Left renal cortex interstitium (tissue), 4 donors: ENCODE measurements around the gene SNX33. TPM values are rescaled to one million over a fixed set of nuclear protein-coding genes. Genes with fewer than 3 reads are reported as not detected.
"Not testable (repeated sequence)": the region's sequence is repeated elsewhere in the genome, so short reads cannot be mapped to it uniquely, and the experiment has no call there.

ENCODE experiments used
- DNase-seq, 4 donors: peaks; one replicate each; pipeline ENCODE4 v3.0.0-alpha.2; 2013; ENCODE audit warnings: low read depth in 4 of 4, low spot score in 2 of 4, missing footprints in 1 of 4
- polyA plus RNA-seq, 4 donors: library from polyadenylated mRNA; unstranded; fragments of 120-200 nt; gene quantifications; one replicate each; pipeline ENCODE4 v1.2.1, GENCODE V29; 2013; ENCODE audit not compliant: insufficient read length in 4 of 4

SNX33 gene
- polyA plus RNA-seq, 4 donors: 19.4 to 21.9 (median 20.3) TPM

DNA sequence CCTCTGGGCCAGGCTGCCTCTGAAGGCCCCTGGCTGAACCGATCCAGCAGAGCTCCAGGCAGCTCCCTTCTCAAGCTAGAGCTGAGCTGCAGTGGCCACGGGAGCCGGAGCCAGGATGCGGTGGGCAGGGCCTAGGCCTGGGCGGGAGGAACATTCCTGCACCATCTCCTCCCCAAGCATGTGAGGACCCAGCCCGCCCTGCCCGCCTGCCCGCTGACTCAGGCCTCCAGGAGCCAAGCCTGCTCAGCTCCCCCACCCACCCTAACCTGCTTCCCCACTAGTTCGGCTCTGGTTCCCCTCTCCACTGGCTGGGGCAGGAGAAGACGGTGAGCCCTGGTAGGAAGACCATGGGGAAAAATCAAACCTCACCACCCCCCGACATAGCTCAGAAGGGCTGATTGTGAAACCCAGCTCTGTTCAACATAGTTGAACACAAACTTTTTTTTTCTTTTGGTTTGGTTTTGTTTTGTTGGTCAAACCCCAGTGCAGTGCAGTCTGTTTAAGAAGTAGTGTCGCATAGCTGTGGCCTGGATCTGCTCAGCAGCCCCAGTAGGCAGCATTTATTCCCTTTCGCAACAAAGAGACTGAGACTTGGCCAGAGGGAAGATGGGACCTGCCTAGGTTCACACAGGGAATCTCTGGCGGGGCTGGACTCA is 13.5 kb downstream of the SNX33 start:
- DNase-seq: no peak

DNA sequence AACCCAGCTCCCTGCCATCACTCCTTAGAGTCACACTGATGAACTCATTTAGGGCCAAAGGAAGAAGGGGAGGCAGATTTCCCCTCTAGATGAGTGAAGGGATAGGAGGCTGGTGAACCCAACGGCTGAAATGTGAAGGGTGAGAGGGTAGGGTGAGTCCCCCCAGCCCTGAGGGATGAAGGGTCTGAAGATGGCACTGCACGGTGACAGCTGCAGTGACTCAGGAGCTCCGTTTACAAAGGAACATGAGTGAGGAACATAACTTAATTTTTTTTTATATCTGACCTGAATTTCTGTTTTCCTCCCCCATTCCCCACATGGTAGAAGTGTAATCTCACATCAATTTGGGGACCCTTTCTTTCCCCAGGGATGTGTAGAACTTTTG is 14.0 kb downstream of the SNX33 start:
- no peak for DNase-seq

- no peak for DNase-seq
These were observed 15.3 kb downstream of the SNX33 start for GRCh38 chr15:75662823-75663519.

GRCh38 chr15:75663931-75664421 is 16.3 kb downstream of the SNX33 start:
- DNase-seq: no peak

GRCh38 chr15:75666823-75667501 is 19.2 kb downstream of the SNX33 start:
- DNase-seq: no peak

DNA sequence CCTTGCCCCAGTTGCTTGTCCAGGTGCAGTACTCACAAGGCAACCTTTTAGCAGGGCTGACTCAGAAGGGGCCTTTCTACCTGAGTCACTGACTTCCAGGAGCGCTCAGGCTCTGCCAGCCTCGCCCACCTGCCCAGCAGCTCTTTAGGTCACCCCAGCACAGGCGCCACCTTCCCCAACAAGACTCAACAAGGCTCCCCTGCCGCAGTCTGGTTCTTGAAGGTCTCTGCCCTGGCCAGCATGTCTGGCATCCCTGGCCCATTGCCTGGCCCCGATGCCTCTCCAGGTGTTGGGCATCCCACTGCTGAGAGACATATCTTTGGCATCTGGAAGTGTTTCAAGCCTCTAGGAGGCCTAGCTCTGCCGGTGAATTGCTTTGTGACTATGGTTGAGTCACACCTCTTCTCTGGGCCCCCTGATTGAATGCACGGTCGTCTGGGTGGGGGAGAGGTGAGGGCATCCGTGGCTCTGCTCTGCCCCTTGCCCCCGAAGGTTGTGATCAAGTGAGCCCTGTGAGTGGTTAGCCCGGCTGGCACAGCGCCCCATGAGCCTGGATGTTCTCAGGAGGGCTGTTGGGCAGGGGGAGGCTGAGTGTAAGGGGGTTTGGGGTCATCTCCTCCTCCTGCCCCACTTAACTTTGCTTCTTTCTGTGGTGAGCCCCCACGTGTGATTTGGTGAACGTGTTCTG is 21.6 kb downstream of the SNX33 start:
- no peak for DNase-seq

DNA sequence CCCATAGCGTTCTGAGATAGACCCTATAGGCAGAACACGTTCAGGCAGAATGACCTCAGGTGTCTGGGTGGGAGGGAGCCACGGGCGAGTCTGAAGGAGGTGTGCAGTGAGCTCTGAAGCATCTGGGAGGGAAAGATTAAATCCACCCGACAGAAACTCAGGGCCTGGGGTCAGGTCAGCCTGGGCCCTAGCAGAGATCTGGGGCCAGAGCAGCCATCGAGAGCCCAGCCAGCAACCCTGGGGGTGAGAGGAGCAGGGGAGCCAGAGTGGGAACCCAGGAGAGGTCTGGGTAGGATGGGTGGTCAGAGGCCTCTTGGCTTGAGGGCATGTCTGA is 22.1 kb downstream of the SNX33 start:
- DNase-seq: no peak

GRCh38 chr15:75671730-75672602 is 24.3 kb downstream of the SNX33 start:
- no peak for DNase-seq

- DNase-seq: no peak
These were observed 25.1 kb downstream of the SNX33 start for GRCh38 chr15:75672646-75673425.

DNA sequence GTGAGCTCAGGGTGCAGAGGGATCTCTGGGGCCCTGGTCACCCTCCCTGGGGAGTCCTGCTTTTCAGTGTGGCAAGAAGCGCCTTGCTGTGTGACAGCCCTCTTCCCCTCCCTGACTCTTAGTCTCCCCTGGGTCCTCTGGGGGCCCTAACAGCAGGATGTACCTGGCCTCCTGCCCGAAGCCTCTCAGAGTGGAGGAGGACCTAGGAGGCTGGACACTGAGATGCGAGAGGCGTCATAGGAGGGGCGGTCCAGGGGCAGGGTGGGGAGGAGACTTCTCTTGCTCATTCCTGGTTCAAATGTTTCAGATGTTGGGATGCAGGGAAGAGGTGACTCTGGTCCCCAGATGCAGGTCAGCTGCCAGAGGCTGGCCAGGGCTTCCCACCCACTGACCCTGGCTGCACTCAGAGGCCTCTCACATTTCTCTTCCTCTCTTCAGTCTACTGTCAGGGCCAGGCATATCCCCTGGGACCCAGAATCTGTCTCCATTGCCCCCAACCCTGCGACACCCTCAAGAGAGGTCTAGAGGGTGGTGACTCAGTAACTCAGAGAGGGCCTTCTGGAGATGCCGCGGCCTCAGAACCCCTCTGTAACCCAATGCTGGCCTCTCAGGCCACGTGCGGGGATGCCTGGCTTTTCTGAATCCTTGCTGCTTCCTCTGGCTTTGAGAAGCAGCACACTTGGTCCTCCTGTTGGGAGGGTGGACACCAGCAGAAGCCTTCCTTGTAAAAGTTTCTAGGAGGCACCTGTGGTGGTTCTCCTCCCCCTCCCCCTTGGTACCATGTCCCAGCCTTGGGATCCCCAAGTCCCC is 25.9 kb downstream of the SNX33 start:
- DNase-seq: no peak

- DNase-seq: no peak
These were observed 26.7 kb downstream of the SNX33 start for GRCh38 chr15:75674366-75674765.

- DNase-seq: no peak
These were observed 28.1 kb downstream of the SNX33 start for GRCh38 chr15:75675579-75676404.

GRCh38 chr15:75676688-75677464 is 29.2 kb downstream of the SNX33 start:
- DNase-seq: no peak

GRCh38 chr15:75677465-75678323 is 30.0 kb downstream of the SNX33 start:
- DNase-seq: no peak

DNA sequence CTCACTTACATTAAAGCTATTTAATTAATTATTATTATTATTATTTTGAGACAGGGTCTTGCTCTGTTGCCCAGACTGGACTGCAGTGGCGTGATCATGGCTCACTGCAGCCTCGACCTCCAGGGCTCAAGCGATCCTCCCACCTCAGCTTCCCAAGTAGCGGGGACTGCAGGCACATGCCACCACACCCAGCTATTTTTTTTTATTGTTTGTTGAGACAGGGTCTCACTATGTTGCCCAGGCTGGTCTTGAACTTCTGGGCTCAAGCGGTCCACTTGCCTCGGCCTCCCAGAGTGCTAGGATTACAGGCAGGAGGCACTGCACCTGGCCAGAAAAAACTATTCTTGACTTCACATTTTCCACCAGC is 30.6 kb downstream of the SNX33 start:
- DNase-seq: not testable (repeated sequence)
